Umbilical cord (tissue), 2 donors: Measurements from ENCODE around the gene ADCY3. TPM values are rescaled to one million over a fixed set of nuclear protein-coding genes. Genes with fewer than 3 reads are reported as not detected.
"Not testable (repeated sequence)": the region's sequence is repeated elsewhere in the genome, so short reads cannot be mapped to it uniquely, and the experiment has no call there.

Experiments
- DNase-seq: peaks from one replicate; pipeline ENCODE4 v3.0.0-alpha.2; 2015; ENCODE audit warnings: low spot score
- total RNA-seq: library from RNA; depleted of rRNA; stranded (reverse); fragments of >200 nt; gene quantifications from one replicate; pipeline ENCODE4 v1.2.3, GENCODE V29; 2014; ENCODE audit warnings: low replicate concordance; ENCODE audit not compliant: insufficient read depth

ADCY3 gene
- total RNA-seq, 1 donor from 2014 or later: 35.6 TPM

- no peak for DNase-seq
These were observed 68.0 kb downstream of the ADCY3 start for GRCh38 chr2:24852026-24852425.

GRCh38 chr2:24850944-24851343 lies 69.1 kb downstream of the ADCY3 start:
- DNase-seq: no peak

GRCh38 chr2:24845691-24846090 lies 74.3 kb downstream of the ADCY3 start:
- DNase-seq: no peak

GRCh38 chr2:24844023-24844685 lies 75.9 kb downstream of the ADCY3 start:
- no peak for DNase-seq

GRCh38 chr2:24843330-24843860 lies 76.6 kb downstream of the ADCY3 start:
- no peak for DNase-seq

- no peak for DNase-seq
These were observed 77.7 kb downstream of the ADCY3 start for GRCh38 chr2:24842081-24843050.

GRCh38 chr2:24840962-24841945 lies 78.8 kb downstream of the ADCY3 start:
- no peak for DNase-seq

GRCh38 chr2:24840164-24840869 lies 79.7 kb downstream of the ADCY3 start:
- no peak for DNase-seq

- DNase-seq: no peak
These were observed 80.3 kb downstream of the ADCY3 start for GRCh38 chr2:24839729-24840128.

GRCh38 chr2:24838541-24838940 lies 81.5 kb downstream of the ADCY3 start:
- no peak for DNase-seq

- no peak for DNase-seq
These were observed 82.0 kb downstream of the ADCY3 start for GRCh38 chr2:24837996-24838513.

- no peak for DNase-seq
These were observed 83.3 kb downstream of the ADCY3 start for GRCh38 chr2:24836706-24837105.

- no peak for DNase-seq
These were observed 83.8 kb downstream of the ADCY3 start for GRCh38 chr2:24836206-24836605.

- not testable (repeated sequence) for DNase-seq
These were observed 84.6 kb downstream of the ADCY3 start for GRCh38 chr2:24835411-24835810.

- DNase-seq: no peak
These were observed 85.2 kb downstream of the ADCY3 start for GRCh38 chr2:24834733-24835395.

GRCh38 chr2:24833821-24834732 lies 86.0 kb downstream of the ADCY3 start:
- no peak for DNase-seq

GRCh38 chr2:24832931-24833701 lies 86.9 kb downstream of the ADCY3 start:
- no peak for DNase-seq

- DNase-seq: no peak
These were observed 87.5 kb downstream of the ADCY3 start for GRCh38 chr2:24832521-24832920.
